ENCODE measurements around the gene PPARGC1A.

- no peak for TF ChIP-seq CTCF (IDR thresholded peaks at IDR 0.05)
- TF ChIP-seq, protein P1, sequence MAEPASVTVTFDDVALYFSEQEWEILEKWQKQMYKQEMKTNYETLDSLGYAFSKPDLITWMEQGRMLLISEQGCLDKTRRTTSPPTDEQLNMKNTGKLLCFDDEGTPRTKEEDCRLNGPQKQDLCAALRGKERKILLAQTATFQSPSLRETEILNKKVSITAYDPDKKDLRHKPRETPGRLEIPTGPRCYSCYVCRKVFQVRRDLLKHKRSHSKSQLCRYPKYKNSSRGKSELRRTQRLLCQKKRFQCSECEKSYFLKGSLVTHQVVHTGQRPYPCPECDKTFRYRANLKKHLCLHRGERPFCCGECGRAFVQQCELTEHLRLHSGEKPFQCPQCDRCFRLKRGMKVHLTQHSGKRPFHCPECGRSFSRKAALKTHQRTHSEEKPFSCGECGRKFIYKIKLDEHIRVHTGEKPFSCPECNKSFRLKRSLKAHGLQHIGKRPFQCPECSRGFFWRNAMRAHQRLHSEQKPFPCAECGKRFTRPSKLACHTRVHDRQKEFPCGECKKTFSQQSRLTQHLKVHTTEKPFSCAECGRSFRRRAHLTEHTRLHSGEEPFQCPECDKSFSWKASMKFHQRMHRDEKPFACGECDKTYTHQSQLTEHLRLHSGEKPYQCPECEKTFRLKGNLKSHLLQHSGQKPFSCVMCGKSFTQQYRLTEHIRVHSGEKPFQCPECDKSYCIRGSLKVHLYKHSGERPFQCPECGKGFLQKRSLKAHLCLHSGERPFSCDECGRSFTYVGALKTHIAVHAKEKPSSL (CRISPR knock-in tag; conservative IDR thresholded peaks at IDR 0.05) = no peak
- TF ChIP-seq AFF4 (CRISPR knock-in tag; IDR thresholded peaks at IDR 0.05; ENCODE audit: borderline replicate concordance) = no peak
- no peak for TF ChIP-seq HMGXB4 (CRISPR knock-in tag; IDR thresholded peaks at IDR 0.05)
- no peak for TF ChIP-seq NFYB (CRISPR knock-in tag; conservative IDR thresholded peaks at IDR 0.05; ENCODE audit: low read depth)
- no peak for TF ChIP-seq ZNF232 (CRISPR knock-in tag; IDR thresholded peaks at IDR 0.05)
Observed at GRCh38 chr4:23884741-23885140, 5.1 kb downstream of the PPARGC1A start.
